ENCODE results near the gene DYNC2H1.

Gene DYNC2H1

DNA sequence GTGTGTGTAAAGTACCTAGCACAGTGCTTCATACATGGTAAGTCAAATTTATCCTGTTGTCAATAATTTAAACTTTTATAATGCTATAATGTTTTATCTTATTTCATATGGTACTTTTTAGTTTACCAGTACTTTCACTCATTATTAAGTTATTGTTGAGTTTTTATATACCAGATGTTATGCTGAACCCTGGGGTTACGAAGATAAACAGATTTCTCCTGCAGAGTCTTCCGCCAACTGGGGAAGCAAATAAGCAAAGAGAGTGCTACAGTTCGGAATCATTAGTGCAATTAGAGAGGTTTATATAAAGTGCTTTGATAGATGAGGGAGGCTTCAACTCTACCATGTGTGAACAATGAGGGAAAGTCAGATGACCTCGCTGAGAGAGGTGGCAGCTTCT is 362.3 kb downstream of the DYNC2H1 start:
- DNase-seq, result no peak

DNA sequence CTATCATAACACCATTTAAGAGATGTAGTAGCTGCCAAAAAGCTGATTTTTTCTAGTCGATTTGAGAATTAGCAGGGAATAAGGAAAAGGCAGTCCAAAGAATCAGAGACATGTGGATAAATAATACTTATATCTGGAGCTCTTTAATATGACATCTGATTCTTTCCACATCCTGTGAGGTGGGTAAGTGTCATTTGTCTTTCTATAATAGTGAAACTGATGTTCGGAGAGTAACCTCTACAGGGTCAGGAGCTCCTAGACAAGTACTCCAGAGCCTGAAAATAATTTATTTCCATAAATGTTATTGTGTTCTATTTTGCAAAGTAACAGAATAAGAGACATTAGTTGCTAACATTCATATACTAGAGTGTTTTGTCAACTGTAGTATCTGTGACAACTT is 367.6 kb downstream of the DYNC2H1 start:
- DNase-seq, result no peak

DNA sequence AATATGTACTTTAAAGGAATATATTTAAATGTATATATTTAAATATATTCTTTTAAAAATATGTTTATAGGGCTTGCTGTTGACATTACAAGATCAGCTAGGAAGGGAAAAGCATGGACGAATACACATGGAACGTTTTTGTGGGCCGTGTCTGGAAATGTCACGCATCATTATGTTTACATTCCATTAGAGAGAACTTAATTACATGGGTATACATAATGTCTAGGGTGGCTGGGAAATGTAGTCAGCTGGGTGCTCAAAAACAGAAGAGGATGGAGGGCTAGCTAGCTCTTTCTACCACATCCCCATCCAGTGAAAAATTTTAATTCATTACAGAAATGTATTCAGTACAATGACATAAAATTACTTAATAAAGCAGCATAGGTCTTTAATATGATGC is 371.2 kb downstream of the DYNC2H1 start:
- DNase-seq, result no peak

DNA sequence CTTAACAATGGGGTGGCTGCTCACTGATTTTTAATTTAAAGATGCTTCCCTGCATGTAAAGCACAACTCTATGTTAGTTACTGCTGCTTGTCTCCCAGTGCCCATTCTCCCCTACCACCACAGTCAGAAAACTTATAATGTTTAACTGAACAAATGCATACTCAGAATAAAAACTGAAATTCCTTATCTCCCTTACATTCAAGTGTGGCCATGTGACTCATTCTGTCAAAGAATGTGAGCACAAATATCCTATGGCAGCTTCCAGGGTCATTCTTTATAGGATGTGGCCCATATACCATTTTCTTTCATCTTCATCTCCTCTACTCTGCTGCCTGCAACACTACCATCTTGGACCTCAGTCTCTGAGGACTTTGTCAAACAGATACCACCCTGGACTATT is 374.8 kb downstream of the DYNC2H1 start:
- DNase-seq, result no peak

DNA sequence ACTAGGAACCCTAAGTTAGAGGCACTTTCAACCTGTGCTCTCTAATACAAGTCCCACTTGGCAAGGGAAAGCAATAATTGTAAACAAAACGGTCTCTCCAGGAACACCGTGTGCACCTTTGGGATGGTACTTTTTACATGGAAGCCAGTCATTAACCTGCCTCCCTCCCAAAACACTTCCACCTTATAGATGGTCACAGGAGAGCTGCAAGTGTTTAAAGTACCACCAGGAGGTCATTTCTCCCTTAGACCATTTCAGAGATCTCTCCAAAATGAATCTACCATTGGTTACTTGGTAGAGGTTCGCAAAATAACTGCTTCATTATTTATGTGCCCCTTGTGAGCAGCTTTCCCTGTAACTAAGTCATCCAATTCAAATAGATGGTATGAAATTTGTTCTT is 375.3 kb downstream of the DYNC2H1 start:
- DNase-seq, result no peak

DNA sequence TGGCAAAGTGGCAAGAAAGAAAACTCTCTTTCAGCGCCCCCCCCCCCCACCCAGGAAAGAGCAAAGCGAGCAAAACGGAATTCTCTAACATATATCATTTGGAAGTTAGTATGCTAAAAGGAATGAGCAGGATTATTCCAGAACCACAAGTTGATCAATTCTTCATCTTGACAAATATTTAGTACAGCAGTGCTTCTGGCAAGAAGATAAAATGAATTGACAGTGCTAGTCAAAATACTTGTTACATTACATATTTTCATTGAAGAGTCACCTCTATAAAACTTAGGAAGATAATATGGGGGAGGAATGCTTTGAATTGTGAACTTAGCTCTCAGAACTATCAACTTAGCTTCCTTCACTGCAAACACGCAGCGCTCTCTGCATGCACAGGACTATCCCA is 377.4 kb downstream of the DYNC2H1 start:
- no peak for DNase-seq

DNA sequence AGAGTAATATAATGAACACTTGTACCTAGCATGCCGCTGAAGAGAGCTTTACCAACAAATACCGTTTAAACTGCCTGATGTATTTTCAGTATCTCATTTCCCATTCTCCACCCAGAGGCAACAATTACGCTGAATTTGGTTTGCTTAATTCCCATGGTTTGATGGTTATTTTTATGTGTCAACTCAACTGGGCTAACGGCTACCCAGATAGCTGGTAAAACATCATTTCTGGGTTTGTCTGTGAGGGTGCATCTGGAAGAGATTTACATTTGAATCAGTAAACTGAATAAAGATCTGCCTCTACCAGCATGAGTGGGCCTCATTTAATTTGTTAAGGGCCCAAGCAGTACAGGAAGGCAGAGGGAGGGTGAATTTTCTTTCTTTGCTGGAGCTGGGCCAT is 377.9 kb downstream of the DYNC2H1 start:
- no peak for DNase-seq

DNA sequence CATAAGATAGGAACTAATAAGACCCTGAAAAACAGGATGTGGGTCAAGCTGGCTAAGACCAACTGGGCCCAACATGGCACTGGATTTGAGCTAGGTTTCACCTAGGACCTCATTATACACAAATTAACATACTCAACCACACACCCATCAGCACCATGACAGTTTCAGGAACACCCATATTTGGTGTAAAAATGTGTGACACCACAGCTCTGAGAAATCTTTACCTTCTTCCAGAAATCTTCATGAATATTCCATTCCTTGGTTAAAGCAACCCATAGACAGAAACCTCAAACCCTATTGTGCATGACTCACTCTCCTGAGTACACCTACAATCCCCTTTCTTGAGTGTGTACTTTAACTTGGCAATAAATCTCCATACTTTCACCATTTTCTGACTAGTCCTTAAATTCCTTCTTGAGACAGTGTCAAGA is 378.8 kb downstream of the DYNC2H1 start:
- DNase-seq, result no peak

DNA sequence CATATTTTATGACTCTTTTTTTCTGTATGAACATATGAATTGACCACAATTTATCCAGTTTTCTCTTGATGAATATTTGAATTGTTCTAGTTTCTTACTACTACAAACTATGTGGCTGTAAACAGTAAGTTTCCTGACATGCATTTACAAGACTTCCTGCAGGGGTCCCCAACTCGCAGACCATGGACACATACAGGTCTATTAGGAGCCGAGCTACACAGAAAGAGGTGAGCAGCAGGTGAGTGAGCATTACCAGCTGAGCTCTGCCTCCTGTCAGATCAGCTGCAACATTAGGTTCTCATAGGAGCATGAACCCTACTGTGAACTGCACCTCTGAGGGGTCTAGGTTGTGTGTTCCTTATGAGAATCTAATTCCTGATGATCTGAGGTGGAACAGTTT is 379.4 kb downstream of the DYNC2H1 start:
- DNase-seq, result no peak

DNA sequence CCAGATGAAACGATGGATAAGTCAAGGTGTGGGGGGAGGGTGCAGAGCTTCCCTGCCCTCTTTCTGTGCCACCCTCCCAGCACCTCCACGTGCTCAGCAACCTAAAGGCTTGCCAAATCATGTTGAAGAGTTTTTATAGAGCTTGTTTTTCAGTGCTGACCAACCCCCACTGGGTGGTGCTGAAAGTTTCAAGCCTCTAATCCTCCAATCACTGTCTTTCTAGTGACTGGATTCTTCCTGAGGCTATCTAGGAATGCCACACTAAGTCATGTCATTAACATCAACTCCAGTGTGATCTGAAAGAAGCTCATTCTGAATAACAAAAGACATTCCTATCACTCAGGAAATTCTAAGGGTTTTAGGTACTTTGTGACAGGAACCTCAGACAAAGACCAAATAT is 382.6 kb downstream of the DYNC2H1 start:
- no peak for DNase-seq

DNA sequence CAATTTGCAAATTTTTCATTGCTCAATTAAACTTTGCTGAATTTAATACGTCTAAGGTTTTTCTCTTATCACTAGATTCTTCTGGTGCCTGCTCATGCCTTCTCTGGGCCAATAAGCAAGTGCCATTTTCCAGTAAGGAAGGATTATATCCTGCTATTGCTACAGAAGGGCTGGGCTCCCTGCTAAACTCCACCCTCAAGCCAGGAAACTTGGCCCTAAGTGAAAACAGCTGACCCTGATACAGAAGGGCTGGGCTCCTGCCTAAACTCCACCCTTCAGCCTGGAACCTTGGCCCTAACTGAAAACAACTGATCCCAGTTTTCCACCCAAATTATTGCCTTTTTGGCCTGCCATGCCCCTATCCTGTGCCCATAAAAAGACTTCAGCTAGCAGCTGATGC is 385.3 kb downstream of the DYNC2H1 start:
- no peak for DNase-seq

DNA sequence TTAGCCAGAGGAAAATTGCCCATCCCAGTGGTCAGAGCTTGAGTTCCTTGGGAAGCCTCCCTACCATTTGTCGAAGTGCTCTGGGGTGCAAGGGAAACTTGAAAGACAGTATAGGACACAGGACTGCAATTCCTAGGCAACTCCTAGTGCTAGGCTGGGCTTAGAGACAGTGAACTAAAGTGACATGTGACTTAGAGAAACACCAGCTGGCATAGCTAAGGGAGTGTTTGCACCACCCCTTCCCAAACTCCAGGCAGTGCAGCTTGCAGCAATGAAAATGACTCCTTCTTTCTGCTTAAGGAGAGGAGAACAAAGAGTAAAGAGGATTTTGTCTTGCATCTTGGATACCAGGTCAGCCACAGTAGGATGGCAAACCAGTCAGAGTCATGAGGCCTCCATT is 388.0 kb downstream of the DYNC2H1 start:
- DNase-seq, result no peak

DNA sequence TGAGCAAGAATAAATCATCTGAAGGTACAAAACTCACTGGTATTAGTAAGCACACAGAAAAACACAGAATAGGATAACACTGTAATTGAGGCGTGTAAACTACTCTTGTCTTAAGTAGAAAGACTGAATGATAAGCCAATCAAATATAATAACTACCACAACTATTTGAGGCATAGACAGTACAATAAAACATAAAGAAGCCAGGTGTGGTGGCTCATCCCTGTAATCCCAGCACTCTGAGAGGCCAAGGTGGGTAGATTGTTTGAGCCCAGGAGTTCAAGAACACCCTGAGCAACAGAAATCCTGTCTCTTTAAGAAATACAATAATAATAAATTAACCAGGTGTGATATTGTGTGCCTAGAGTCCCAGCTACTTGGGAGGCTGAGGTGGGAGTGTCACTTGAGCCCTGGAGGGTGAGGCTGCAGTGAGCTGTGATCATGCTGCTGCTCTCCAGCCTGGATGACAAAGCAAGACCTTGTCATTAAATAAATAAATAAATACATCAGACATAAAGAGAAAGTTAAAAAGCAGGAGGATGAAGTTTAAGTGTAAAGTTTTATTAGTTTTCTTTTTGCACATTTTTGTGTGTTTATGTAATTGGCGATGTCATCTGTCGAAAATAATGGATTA is 390.6 kb downstream of the DYNC2H1 start:
- no peak for DNase-seq

DNA sequence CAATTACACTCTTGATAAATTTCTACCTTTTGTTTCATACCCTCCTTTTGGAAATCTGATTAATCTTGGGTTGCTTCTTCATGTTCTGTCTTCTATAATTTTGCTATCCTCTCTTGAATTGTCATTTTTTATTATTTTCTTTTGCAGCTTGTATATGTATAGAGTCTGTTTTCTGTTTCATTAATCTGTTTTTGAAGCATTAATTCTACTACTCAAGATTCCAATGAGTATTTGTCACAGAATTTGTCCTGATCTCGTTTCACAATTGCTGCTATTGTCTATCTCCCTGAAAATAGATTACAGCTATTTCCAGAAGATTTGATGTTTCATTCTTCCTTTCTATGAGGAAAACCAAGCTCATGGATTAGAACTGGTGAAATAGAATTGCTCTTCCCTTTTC is 406.1 kb downstream of the DYNC2H1 start:
- DNase-seq, result no peak

DNA sequence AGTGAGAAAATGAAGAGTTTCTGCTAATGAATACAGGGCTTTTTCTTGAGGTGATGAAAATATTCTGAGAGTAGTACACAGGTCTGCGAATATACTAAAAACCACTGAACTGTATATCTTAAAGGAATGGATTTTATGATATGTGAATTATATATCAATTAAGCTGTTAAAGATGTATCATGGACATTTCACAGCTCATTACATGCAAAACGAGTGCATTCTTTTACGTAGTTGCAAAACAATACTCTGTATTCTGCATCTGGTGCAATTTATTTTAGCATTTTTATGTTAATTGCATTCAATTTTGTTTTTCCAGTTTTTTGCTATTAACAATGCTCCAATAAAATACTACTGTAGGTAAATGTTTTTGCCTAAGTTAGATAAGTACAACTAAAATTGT is 411.6 kb downstream of the DYNC2H1 start:
- DNase-seq, result no peak

DNA sequence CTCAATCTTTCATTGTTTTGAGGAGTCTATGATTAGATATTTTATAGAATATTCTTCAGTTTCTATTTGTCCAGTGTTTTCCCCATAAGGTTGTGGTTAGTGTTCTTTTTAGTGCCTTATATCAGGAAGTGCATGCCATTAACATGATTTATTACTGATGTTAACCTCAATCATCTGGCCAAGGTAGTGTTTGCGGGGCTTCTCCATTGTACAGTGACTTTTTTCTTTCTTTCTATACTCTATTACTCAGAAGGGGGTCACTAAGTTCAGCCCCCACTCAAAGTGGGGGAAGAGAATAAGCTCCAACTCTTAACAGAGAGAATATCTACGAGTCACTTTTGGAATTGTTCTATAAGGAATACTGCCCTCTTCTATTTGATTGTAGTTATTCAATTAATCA is 415.8 kb downstream of the DYNC2H1 start:
- no peak for DNase-seq

DNA sequence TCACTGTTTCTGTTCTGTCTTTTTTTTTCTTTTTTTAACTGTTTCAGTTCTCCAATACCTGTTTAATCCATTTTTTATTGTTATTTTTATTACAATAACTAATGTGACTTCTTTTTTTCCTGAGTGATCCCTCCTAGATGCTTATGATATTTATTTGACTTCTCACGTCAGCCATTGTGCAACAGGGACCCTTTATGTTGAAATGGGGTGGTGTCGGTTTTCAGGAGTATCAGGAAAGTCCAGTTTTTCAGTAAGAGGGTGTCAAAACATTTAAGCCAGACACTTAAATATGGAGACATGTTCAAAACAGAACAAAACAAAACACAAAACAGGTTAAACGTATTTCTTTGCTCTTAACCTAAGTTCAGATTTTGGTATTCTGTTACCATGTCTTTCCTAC is 418.8 kb downstream of the DYNC2H1 start:
- no peak for DNase-seq

DNA sequence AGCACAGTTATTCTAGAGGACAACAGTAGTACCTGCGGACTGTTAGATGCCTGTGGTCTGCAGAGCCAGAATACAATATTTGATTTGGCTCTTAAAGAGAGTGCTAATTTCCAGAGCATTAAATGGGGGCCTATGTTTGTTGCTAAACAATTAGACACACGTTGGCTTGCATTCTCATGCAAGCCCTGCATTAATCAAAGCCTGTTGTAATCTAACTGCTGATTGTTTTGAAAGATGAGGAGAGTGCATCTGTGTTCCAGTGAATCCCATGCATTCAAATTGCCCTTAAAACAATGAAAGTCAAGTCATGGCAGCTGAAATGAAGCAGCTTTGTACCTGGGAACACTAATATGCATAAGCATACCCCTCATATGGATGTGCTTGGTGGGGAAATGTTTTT is 419.4 kb downstream of the DYNC2H1 start:
- no peak for DNase-seq

DNA sequence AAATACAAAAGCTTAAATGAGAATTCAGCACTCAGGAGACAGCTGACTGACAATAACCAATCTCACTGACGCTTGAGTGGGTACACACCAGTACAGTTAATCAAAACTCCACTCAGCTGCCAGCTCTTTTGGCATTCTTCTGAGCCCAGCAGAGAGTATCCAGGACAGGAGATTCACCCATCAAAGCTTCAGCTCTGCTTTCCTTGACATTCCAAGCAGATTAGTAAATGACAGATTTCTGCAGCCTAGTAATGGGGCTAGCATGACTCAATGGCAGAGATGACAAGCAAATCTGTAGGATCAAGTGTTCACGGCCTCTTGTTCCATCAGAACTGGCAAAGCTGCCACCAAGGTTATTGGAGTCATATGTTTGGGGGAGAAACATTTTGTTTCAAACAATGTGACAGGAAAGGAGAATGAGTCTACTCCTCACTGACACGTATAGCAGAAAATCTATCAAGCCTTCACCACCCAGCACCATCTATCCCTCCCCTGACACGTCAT is 420.0 kb downstream of the DYNC2H1 start:
- no peak for DNase-seq

Measured in NCI-H510A (cell line).